Measurements from ENCODE around the gene GPHB5.

Gene GPHB5

GRCh38 chr14:63344336-63344735 is 25.6 kb upstream of the GPHB5 start:
- in situ Hi-C loops (cut with HindIII; ENCODE audit: low sequenced_read_pairs), result no loop called here
- DNase-seq (ENCODE audit: low read depth, low spot score), result no peak

GRCh38 chr14:63343878-63344277 is 25.1 kb upstream of the GPHB5 start:
- in situ Hi-C loops (cut with HindIII; ENCODE audit: low sequenced_read_pairs), result no loop called here
- TF ChIP-seq CTCF (IDR thresholded peaks at IDR 0.05; ENCODE audit: low read depth, low read length), result no peak
- H3K4me3 ChIP-seq (ENCODE audit: low read depth, low read length), result no peak overlapping the region
- DNase-seq (ENCODE audit: low read depth, low spot score), result peak; percentile 36

More at GRCh38 chr14:63344336-63344735, 25.6 kb upstream of the GPHB5 start:
- no peak for TF ChIP-seq CTCF (IDR thresholded peaks at IDR 0.05; ENCODE audit: low read depth, low read length)
- no peak overlapping the region for H3K4me3 ChIP-seq (ENCODE audit: low read depth, low read length)

- TF ChIP-seq CTCF (IDR thresholded peaks at IDR 0.05; ENCODE audit: low read depth, low read length), result no peak
- no peak overlapping the region for H3K4me3 ChIP-seq (ENCODE audit: low read depth, low read length)
- in situ Hi-C loops (cut with HindIII; ENCODE audit: low sequenced_read_pairs), result no loop called here
- DNase-seq (ENCODE audit: low read depth, low spot score), result no peak
Measured at GRCh38 chr14:63342371-63342770, 23.6 kb upstream of the GPHB5 start.

GRCh38 chr14:63328787-63329737 is 10.3 kb upstream of the GPHB5 start:
- H3K4me3 ChIP-seq (ENCODE audit: low read depth, low read length), result no peak overlapping the region
- DNase-seq (ENCODE audit: low read depth, low spot score), result no peak
- TF ChIP-seq CTCF (IDR thresholded peaks at IDR 0.05; ENCODE audit: low read depth, low read length), result no peak
- in situ Hi-C loops (cut with HindIII; ENCODE audit: low sequenced_read_pairs), result no loop called here

GRCh38 chr14:63326840-63327239 is 8.1 kb upstream of the GPHB5 start:
- in situ Hi-C loops (cut with HindIII; ENCODE audit: low sequenced_read_pairs), result no loop called here
- no peak overlapping the region for H3K4me3 ChIP-seq (ENCODE audit: low read depth, low read length)
- no peak for TF ChIP-seq CTCF (IDR thresholded peaks at IDR 0.05; ENCODE audit: low read depth, low read length)
- no peak for DNase-seq (ENCODE audit: low read depth, low spot score)

- in situ Hi-C loops (cut with HindIII; ENCODE audit: low sequenced_read_pairs), result no loop called here
Measured at GRCh38 chr14:63322897-63323573, 4.3 kb upstream of the GPHB5 start.

More at GRCh38 chr14:63322897-63323573, 4.3 kb upstream of the GPHB5 start:
- DNase-seq (ENCODE audit: low read depth, low spot score), result no peak
- TF ChIP-seq CTCF (IDR thresholded peaks at IDR 0.05; ENCODE audit: low read depth, low read length), result no peak
- H3K4me3 ChIP-seq (ENCODE audit: low read depth, low read length), result no peak overlapping the region
